Measurements from ENCODE around the gene CSMD2. TPM values are rescaled to one million over a fixed set of nuclear protein-coding genes. Genes with fewer than 3 reads are reported as not detected.

The CSMD2 gene
- total RNA-seq, 1 donor from 2014 or later = 2.6 TPM

- no peaks in the 10 kb centered on the region for H3K36me3 ChIP-seq
- H3K4me1 Mint-ChIP-seq = no peaks in the 10 kb centered on the region
- H3K9ac ChIP-seq = no peak overlapping the region
- H3K27ac Mint-ChIP-seq = no peak overlapping the region
- H3K4me3 ChIP-seq = no peak overlapping the region
- no peak overlapping the region for H3K4me3 Mint-ChIP-seq
- TF ChIP-seq CTCF (IDR thresholded peaks at IDR 0.05) (no peak), EZH2 (IDR thresholded peaks at IDR 0.05) (no peak), EZH2phosphoT487 (IDR thresholded peaks at IDR 0.05) (no peak)
- no peak overlapping the region for H3K4me2 ChIP-seq
- H3K36me3 Mint-ChIP-seq = no peaks in the 10 kb centered on the region
- peaks cover 9% of the 10 kb centered on the region for H3K27me3 Mint-ChIP-seq (ENCODE audit: insufficient read depth, low read depth)
- H4K20me1 ChIP-seq (ENCODE audit: low read depth) = no peaks in the 10 kb centered on the region
- H3F3A ChIP-seq (ENCODE audit: low read depth) = no peaks in the 10 kb centered on the region
- no peaks in the 10 kb centered on the region for H3K27me3 ChIP-seq
- no peaks in the 10 kb centered on the region for H3K4me1 ChIP-seq
- no peaks in the 10 kb centered on the region for H3K79me2 ChIP-seq (ENCODE audit: low read depth)
- no peak for DNase-seq (ENCODE audit: low spot score)
- H3K9me3 ChIP-seq (ENCODE audit: low read depth) = no peaks in the 10 kb centered on the region
- no peaks in the 10 kb centered on the region for H3K9me3 Mint-ChIP-seq
- H2AFZ ChIP-seq (replicated peaks) = no peak overlapping the region
- H3K27ac ChIP-seq = no peak overlapping the region
These were observed 565.4 kb downstream of the CSMD2 start for GRCh38 chr1:33599516-33600115.

- DNase-seq (ENCODE audit: low spot score) = no peak
- Histone ChIP-seq H4K20me1 (ENCODE audit: low read depth) (no peaks in the 10 kb centered on the region), H3K9me3 (ENCODE audit: low read depth) (no peaks in the 10 kb centered on the region), H3K79me2 (ENCODE audit: low read depth) (no peaks in the 10 kb centered on the region), H2AFZ (replicated peaks) (no peak overlapping the region), H3K4me3 (no peak overlapping the region), H3K4me2 (no peak overlapping the region), H3K4me1 (no peaks in the 10 kb centered on the region), H3F3A (ENCODE audit: low read depth) (no peaks in the 10 kb centered on the region), H3K27ac (no peak overlapping the region), H3K27me3 (no peaks in the 10 kb centered on the region), H3K36me3 (no peaks in the 10 kb centered on the region), H3K9ac (no peak overlapping the region)
- Mint-ChIP-seq H3K9me3 (no peaks in the 10 kb centered on the region), H3K27me3 (ENCODE audit: insufficient read depth, low read depth) (peaks cover 4% of the 10 kb centered on the region), H3K36me3 (no peaks in the 10 kb centered on the region), H3K27ac (no peak overlapping the region), H3K4me3 (no peak overlapping the region), H3K4me1 (no peaks in the 10 kb centered on the region)
- no peak for TF ChIP-seq EZH2 (IDR thresholded peaks at IDR 0.05)
- TF ChIP-seq CTCF (IDR thresholded peaks at IDR 0.05) = no peak
- TF ChIP-seq EZH2phosphoT487 (IDR thresholded peaks at IDR 0.05) = no peak
These were observed 576.3 kb downstream of the CSMD2 start for GRCh38 chr1:33588726-33589125.

DNA sequence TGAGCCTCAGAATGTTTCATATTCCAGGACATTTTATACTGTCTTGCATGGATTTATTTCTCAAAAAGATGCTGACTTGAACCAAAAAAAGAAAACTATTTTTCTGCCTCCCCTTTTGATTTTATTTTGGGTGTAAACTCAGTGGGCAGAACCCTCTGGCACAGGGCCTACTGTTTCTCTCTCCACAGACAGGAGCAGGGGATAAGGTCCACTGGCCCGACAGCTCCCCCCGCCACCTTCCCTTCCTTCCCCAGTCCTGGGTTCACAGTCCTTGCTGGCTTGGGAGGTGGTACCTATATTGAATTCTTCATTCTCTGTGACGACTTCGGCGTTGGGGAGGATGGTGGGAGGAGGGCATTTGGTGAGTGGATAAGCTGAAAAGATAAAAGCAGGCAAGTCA lies 578.2 kb downstream of the CSMD2 start:
- H3K27me3 Mint-ChIP-seq (ENCODE audit: insufficient read depth, low read depth) = no peaks in the 10 kb centered on the region

More for the DNA sequence above, 578.2 kb downstream of the CSMD2 start:
- no peaks in the 10 kb centered on the region for H3K79me2 ChIP-seq (ENCODE audit: low read depth)
- no peak overlapping the region for H3K9ac ChIP-seq
- Mint-ChIP-seq H3K4me1 (no peaks in the 10 kb centered on the region), H3K36me3 (no peaks in the 10 kb centered on the region), H3K4me3 (no peak overlapping the region), H3K27ac (no peak overlapping the region), H3K9me3 (no peaks in the 10 kb centered on the region)
- H3K27ac ChIP-seq = no peak overlapping the region
- no peaks in the 10 kb centered on the region for H3K9me3 ChIP-seq (ENCODE audit: low read depth)
- H3K4me3 ChIP-seq = no peak overlapping the region
- H3K27me3 ChIP-seq = no peaks in the 10 kb centered on the region
- no peaks in the 10 kb centered on the region for H3K36me3 ChIP-seq
- no peak overlapping the region for H2AFZ ChIP-seq (replicated peaks)
- H3K4me2 ChIP-seq = no peak overlapping the region
- no peak for TF ChIP-seq EZH2 (IDR thresholded peaks at IDR 0.05)
- TF ChIP-seq EZH2phosphoT487 (IDR thresholded peaks at IDR 0.05) = no peak
- TF ChIP-seq CTCF (IDR thresholded peaks at IDR 0.05) = no peak
- no peaks in the 10 kb centered on the region for H3F3A ChIP-seq (ENCODE audit: low read depth)
- DNase-seq (ENCODE audit: low spot score) = no peak
- H3K4me1 ChIP-seq = no peaks in the 10 kb centered on the region
- no peaks in the 10 kb centered on the region for H4K20me1 ChIP-seq (ENCODE audit: low read depth)

All from neural progenitor cell (in vitro differentiated cells).